GM12892 (cell line): Measurements from ENCODE around the gene LAIR1.

ENCODE experiments used
- POLR2A ChIP-seq: IDR thresholded peaks from 2 replicates; pipeline ENCODE4 v1.6.1; 2011; ENCODE audit warnings: low read depth, low read length, control low read depth
- POLR2AphosphoS5 ChIP-seq: IDR thresholded peaks from 2 replicates; pipeline ENCODE4 v1.6.1; 2011; ENCODE audit warnings: low read depth, low read length, control low read depth
- TAF1 ChIP-seq: IDR thresholded peaks from 2 replicates; pipeline ENCODE4 v1.6.1; 2011; ENCODE audit warnings: low read depth, mild to moderate bottlenecking, control low read depth, low read length, borderline replicate concordance

- TF ChIP-seq POLR2A (no peak), TAF1 (no peak), POLR2AphosphoS5 (no peak)
Observed at GRCh38 chr19:54392105-54392504, 27.4 kb upstream of the LAIR1 start.
